DOHH2 (cell line): Measurements from ENCODE around the gene AUNIP.
A peak's percentile ranks its signal among the peaks of the same experiment; 100 is the strongest.

Experiments
- H3F3A ChIP-seq: fragments of 200-600 bp; sonication (generic), shearing (Covaris generic); 2 replicates; pipeline ENCODE4 v1.6.0; 2016; ENCODE audit warnings: antibody characterized with exemption, mild to moderate bottlenecking; ENCODE audit not compliant: control insufficient read depth, insufficient read depth
- H3K27ac ChIP-seq: fragments of 200-600 bp; sonication (generic); 2 replicates; pipeline ENCODE4 v1.5.1; 2014; ENCODE audit warnings: low read depth, mild to moderate bottlenecking, low read length, moderate library complexity
- H3K27me3 ChIP-seq: fragments of 200-600 bp; sonication (generic); 2 replicates; pipeline ENCODE4 v1.6.1; 2014; ENCODE audit warnings: mild to moderate bottlenecking, low read length, mixed read lengths; ENCODE audit not compliant: control insufficient read depth
- H3K36me3 ChIP-seq: fragments of 200-600 bp; sonication (generic); 2 replicates; pipeline ENCODE4 v1.6.1; 2014; ENCODE audit warnings: mild to moderate bottlenecking, low read length, moderate library complexity, mixed read lengths; ENCODE audit not compliant: control insufficient read depth
- H3K4me1 ChIP-seq: fragments of 200-600 bp; sonication (generic); 2 replicates; pipeline ENCODE4 v1.6.1; 2014; ENCODE audit warnings: mild to moderate bottlenecking, low read length, mixed read lengths; ENCODE audit not compliant: control insufficient read depth
- H3K4me2 ChIP-seq: fragments of 200-600 bp; sonication (generic); 2 replicates; pipeline ENCODE4 v1.6.0; 2014; ENCODE audit warnings: mild to moderate bottlenecking, low read length, moderate library complexity
- H3K4me3 ChIP-seq: fragments of 200-600 bp; sonication (generic); 2 replicates; pipeline ENCODE4 v1.5.1; 2014; ENCODE audit warnings: mild to moderate bottlenecking, low read length, mixed read lengths
- H3K79me2 ChIP-seq: fragments of 200-600 bp; sonication (generic); 2 replicates; pipeline ENCODE4 v1.6.1; 2014; ENCODE audit warnings: mild to moderate bottlenecking, low read length, mixed read lengths; ENCODE audit not compliant: control insufficient read depth
- H3K9me2 ChIP-seq: fragments of 200-600 bp; sonication (generic); replicated peaks from 2 replicates; pipeline ENCODE4 v1.6.1; 2014; ENCODE audit warnings: mild to moderate bottlenecking, low read length, mixed read lengths; ENCODE audit not compliant: control insufficient read depth
- H3K9me3 ChIP-seq: fragments of 200-600 bp; sonication (generic); 2 replicates; pipeline ENCODE4 v1.6.1; 2014; ENCODE audit warnings: antibody characterized with exemption, low read length, mixed read lengths; ENCODE audit not compliant: control insufficient read depth, insufficient read depth
- H4K20me1 ChIP-seq: fragments of 200-600 bp; sonication (generic); 2 replicates; pipeline ENCODE4 v1.6.0; 2014; ENCODE audit warnings: low read depth, mild to moderate bottlenecking, antibody characterized with exemption, low read length, moderate library complexity; ENCODE audit not compliant: control insufficient read depth, insufficient read depth
- EZH2phosphoT487 ChIP-seq: fragments of 200-600 bp; sonication (generic); IDR thresholded peaks from 2 replicates; pipeline ENCODE4 v1.6.1; 2017; ENCODE audit warnings: borderline replicate concordance, mild to moderate bottlenecking, antibody characterized with exemption, low read length, moderate library complexity, mixed read lengths
- TF ChIP-seq, protein P1 (sequence below): fragments of 200-600 bp; sonication (generic); IDR thresholded peaks from one replicate; pipeline ENCODE4 v1.5.1; 2014; ENCODE audit warnings: antibody characterized with exemption, mild to moderate bottlenecking, low read depth, low read length; ENCODE audit not compliant: poor library complexity, severe bottlenecking

The AUNIP gene

DNA sequence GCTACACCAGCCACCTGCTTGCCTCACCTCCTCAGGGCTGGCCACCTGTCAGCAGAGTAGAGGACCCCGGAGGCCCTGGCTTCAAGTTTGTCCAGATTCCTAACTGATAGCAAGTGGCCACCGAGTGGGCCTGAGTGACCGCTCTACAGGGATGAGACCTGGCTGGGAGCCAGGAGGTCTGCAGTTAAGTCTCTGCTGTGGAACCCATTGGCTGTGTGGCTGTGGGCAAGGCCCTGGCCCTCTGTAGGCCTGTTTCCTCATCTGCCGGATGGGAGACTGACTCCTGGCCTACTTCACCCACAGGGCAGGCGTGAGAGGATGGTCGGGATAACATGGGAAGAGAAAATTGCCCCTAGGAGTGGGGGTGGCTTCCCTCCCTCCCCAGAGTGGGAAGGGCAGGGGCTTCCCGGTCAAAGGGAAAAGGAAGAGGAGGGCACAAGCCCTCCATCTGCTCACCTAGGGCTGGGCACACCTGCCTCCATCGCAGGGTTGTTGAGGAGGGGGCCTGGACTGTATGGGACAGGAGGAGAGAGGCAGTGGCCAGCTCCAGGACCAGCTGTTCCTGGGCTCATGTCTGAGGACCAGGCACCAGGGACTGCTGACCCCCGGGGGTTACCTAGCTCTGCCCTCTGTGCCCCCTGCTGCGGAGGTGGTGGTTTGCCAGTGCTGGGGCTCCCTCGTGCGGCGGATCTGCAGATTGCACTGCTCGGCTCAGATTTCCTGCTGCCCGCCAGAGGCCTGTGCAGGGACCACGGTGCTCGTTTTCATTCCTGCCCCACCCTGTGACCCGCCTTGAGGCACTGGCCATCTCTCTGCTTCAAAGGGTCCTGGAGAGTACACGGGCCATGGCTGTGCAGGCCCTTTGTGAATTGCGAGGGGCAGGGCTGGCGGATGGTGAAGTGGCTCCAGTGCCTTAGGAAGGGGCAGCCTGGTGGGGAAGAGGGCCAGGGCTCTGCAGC lies 48.6 kb downstream of the AUNIP start:
- H4K20me1 ChIP-seq: no peaks in the 10 kb centered on the region
- no peaks in the 10 kb centered on the region for H3K79me2 ChIP-seq
- no peak overlapping the region for H3K4me3 ChIP-seq
- H3K9me3 ChIP-seq: no peaks in the 10 kb centered on the region
- H3K4me2 ChIP-seq: peak overlapping the region; percentile 57
- peaks cover 22% of the 10 kb centered on the region for H3K4me1 ChIP-seq
- no peaks in the 10 kb centered on the region for H3K27me3 ChIP-seq
- TF ChIP-seq, protein P1, sequence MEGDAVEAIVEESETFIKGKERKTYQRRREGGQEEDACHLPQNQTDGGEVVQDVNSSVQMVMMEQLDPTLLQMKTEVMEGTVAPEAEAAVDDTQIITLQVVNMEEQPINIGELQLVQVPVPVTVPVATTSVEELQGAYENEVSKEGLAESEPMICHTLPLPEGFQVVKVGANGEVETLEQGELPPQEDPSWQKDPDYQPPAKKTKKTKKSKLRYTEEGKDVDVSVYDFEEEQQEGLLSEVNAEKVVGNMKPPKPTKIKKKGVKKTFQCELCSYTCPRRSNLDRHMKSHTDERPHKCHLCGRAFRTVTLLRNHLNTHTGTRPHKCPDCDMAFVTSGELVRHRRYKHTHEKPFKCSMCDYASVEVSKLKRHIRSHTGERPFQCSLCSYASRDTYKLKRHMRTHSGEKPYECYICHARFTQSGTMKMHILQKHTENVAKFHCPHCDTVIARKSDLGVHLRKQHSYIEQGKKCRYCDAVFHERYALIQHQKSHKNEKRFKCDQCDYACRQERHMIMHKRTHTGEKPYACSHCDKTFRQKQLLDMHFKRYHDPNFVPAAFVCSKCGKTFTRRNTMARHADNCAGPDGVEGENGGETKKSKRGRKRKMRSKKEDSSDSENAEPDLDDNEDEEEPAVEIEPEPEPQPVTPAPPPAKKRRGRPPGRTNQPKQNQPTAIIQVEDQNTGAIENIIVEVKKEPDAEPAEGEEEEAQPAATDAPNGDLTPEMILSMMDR: peak; percentile 98
- no peak for TF ChIP-seq EZH2phosphoT487
- H3K27ac ChIP-seq: no peak overlapping the region
- no peaks in the 10 kb centered on the region for H3F3A ChIP-seq
- no peaks in the 10 kb centered on the region for H3K36me3 ChIP-seq
- no peaks in the 10 kb centered on the region for H3K9me2 ChIP-seq

DNA sequence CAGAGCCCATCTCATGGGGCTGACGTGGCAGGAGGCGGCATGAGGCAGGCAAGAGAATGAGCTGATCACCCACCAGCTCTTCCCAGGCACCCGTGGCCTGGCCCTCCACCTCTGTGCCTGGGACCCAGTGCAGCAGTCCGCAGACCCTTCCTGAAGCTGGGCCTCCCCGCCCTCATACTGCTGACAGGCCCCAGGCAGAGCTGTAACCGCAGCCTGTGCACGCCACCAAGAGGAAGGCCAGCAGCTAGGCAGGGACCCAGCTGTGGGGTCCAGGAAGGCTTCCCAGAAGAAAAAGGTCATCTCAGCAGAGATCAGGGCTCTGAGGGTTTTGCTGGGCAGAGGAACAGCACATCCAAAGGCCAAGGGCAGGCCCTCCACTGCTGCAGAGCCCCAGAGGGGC lies 49.3 kb downstream of the AUNIP start:
- Histone ChIP-seq H4K20me1 (0 out of 2 replicates have a peak, but pooled peaks cover 4% of the 10 kb centered on the region), H3K27ac (no peak overlapping the region), H3K36me3 (no peaks in the 10 kb centered on the region), H3K4me1 (peaks cover 22% of the 10 kb centered on the region), H3K27me3 (no peaks in the 10 kb centered on the region), H3F3A (no peaks in the 10 kb centered on the region), H3K9me2 (no peaks in the 10 kb centered on the region), H3K4me2 (peak overlapping the region; percentile 57), H3K9me3 (no peaks in the 10 kb centered on the region), H3K4me3 (peak overlapping the region; percentile 24; the same call in 1 of the 2 replicates), H3K79me2 (no peaks in the 10 kb centered on the region)
- TF ChIP-seq EZH2phosphoT487: no peak
- TF ChIP-seq, protein P1: no peak

DNA sequence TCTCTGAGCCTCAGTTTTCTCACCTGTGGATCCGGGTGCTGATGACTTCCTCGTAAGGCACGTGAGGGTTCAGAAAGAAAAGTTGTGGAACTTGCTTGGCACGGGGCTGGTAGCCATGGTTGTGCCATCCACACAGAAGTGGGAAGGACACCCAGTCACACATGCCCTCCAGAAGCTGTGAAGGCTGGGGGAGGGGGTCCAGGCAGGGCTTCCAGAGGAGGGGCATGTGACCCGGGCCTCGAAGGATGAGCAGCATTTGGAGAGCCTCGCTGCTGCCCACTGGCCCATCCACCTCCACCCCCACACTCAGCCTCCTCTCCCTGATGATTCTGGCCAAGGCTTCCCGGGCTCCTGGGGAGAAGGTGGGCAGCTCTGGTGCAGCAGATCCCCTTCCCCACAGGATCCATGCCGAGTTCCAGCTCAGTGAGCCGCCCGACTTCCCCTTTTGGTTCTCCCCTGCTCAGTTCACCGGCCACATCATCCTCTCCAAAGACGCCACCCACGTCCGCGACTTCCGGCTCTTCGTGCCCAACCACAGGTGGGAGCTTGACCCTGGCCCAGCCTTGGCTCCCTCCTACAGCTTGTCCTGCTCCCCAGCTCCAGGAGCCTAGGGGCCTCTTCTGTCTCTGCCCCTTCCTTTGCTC lies 49.9 kb downstream of the AUNIP start:
- TF ChIP-seq, protein P1: no peak
- no peak for TF ChIP-seq EZH2phosphoT487
- Histone ChIP-seq H3K4me2 (peak overlapping the region; percentile 57), H3K27ac (no peak overlapping the region), H3K79me2 (no peaks in the 10 kb centered on the region), H4K20me1 (0 out of 2 replicates have a peak, but pooled peaks cover 4% of the 10 kb centered on the region), H3K36me3 (no peaks in the 10 kb centered on the region), H3K4me3 (peak overlapping the region; percentile 24; the same call in 1 of the 2 replicates), H3K27me3 (no peaks in the 10 kb centered on the region), H3K9me3 (no peaks in the 10 kb centered on the region), H3F3A (no peaks in the 10 kb centered on the region), H3K4me1 (peaks cover 22% of the 10 kb centered on the region), H3K9me2 (no peaks in the 10 kb centered on the region)
